ENCODE results near the gene NEU3.
A peak's percentile ranks its signal among the peaks of the same experiment; 100 is the strongest.
"Not testable (repeated sequence)": the region's sequence is repeated elsewhere in the genome, so short reads cannot be mapped to it uniquely, and the experiment has no call there.

NEU3 gene

DNA sequence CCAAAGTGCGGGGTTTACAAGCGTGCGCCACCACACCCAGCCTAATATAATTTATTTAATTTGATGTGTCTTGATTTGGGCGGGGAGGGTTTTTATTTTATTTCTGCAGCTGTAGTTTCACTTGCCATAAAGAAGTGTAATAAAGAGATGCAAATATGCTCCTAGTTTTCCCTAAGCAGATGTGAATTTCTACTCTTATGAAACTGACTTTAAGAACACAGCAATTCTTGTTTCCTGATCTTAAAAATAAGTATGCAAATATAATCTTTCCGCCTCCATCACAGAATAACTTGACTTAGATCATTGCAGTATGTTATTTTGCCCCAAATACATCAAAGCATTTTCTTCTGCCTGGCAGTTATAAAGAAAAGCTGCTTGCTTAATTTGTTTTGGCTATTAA lies 35.3 kb upstream of the NEU3 start:
- Histone ChIP-seq H3K4me1 (ENCODE audit: control insufficient read depth in 2 of 2, insufficient read depth in 2 of 2, low read length in 2 of 2) (peaks cover 10 to 23% of the 10 kb centered on the region in 2 donors), H3K9me3 (ENCODE audit: control insufficient read depth in 2 of 2, low read length in 2 of 2) (no peaks in the 10 kb centered on the region), H3K9ac (ENCODE audit: low read depth in 1 of 2, low read length in 2 of 2) (no peak overlapping the region), H3K4me3 (ENCODE audit: low read length in 2 of 2) (no peak overlapping the region), H3K27me3 (ENCODE audit: control insufficient read depth in 2 of 2, insufficient read depth in 2 of 2, low read length in 2 of 2) (no peaks in the 10 kb centered on the region), H3K36me3 (ENCODE audit: control insufficient read depth in 2 of 2, insufficient read depth in 2 of 2, low read length in 2 of 2) (peaks cover 6 to 10% of the 10 kb centered on the region in 2 donors), H3K27ac (ENCODE audit: low read depth in 2 of 2, low read length in 2 of 2) (peak overlapping the region; percentile 30 to 38)

DNA sequence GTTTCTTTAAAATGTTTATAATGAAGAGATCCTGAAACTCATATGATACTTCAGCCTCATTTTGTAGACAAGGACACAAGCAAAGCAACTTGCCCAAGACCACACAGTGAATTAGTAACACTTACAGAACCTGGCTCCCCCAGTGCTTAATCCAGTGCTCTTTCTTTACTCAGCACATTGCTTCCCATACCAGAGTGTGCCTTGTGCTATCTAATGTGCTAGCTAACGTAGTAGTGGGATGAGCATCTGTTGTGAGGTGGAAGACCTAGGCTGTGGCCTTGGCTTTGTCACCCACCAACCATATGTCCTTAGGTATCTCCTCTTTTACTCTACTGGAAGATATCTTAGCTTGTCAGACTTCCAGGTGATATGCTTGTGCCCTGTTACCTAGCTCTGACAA lies 34.5 kb upstream of the NEU3 start:
- peaks cover 6 to 10% of the 10 kb centered on the region in 2 donors for H3K36me3 ChIP-seq (ENCODE audit: control insufficient read depth in 2 of 2, insufficient read depth in 2 of 2, low read length in 2 of 2)
- H3K9ac ChIP-seq (ENCODE audit: low read depth in 1 of 2, low read length in 2 of 2), result no peak overlapping the region
- H3K4me1 ChIP-seq (ENCODE audit: control insufficient read depth in 2 of 2, insufficient read depth in 2 of 2, low read length in 2 of 2), result peaks cover 7 to 22% of the 10 kb centered on the region in 2 donors
- H3K27ac ChIP-seq (ENCODE audit: low read depth in 2 of 2, low read length in 2 of 2), result peak overlapping the region; percentile 14 to 38
- no peaks in the 10 kb centered on the region for H3K27me3 ChIP-seq (ENCODE audit: control insufficient read depth in 2 of 2, insufficient read depth in 2 of 2, low read length in 2 of 2)
- no peaks in the 10 kb centered on the region for H3K9me3 ChIP-seq (ENCODE audit: control insufficient read depth in 2 of 2, low read length in 2 of 2)
- no peak overlapping the region for H3K4me3 ChIP-seq (ENCODE audit: low read length in 2 of 2)

- H3K27me3 ChIP-seq (ENCODE audit: control insufficient read depth in 2 of 2, insufficient read depth in 2 of 2, low read length in 2 of 2), result no peaks in the 10 kb centered on the region
- peaks cover 0 to 5% of the 10 kb centered on the region in 2 donors for H3K4me1 ChIP-seq (ENCODE audit: control insufficient read depth in 2 of 2, insufficient read depth in 2 of 2, low read length in 2 of 2)
- H3K27ac ChIP-seq (ENCODE audit: low read depth in 2 of 2, low read length in 2 of 2), result no peak overlapping the region
- H3K36me3 ChIP-seq (ENCODE audit: control insufficient read depth in 2 of 2, insufficient read depth in 2 of 2, low read length in 2 of 2), result peaks cover 7 to 10% of the 10 kb centered on the region in 2 donors
- H3K9me3 ChIP-seq (ENCODE audit: control insufficient read depth in 2 of 2, low read length in 2 of 2), result no peaks in the 10 kb centered on the region
- H3K9ac ChIP-seq (ENCODE audit: low read depth in 1 of 2, low read length in 2 of 2), result no peak overlapping the region
- H3K4me3 ChIP-seq (ENCODE audit: low read length in 2 of 2), result no peak overlapping the region
Observed at GRCh38 chr11:74956397-74957015, 32.2 kb upstream of the NEU3 start.

DNA sequence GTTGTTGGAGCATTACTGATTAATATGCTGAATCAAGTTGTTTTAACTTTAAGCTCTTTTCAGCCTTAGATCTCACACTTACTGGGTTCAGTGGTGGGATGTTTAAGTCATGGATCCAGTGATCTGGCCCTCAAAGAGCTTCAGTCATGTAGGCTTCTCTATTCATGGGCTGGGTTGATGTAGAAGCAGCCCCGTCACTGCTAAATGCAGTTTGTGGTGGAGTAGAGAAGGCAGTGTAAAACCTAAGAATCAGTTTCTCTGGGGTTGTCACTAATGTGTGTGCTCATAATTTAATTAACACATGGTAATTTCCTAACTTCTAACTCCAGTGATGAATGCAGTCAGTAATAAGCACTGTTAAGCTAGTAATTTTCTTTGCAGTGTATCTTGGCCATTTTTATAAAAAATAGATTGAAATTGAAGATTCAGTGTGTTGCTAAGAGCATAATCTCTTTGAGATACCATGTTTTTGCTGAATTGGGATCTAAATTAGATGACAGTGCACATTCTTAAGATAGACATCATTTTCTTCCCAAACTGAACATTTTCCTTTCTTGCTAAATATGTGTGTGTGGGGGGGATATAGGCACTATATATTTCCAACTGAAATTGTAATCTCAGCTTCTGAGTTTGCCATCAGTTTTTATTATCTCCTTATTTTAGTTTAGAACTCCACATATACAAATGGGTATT lies 30.6 kb upstream of the NEU3 start:
- Histone ChIP-seq H3K9ac (ENCODE audit: low read depth in 1 of 2, low read length in 2 of 2) (no peak overlapping the region), H3K27ac (ENCODE audit: low read depth in 2 of 2, low read length in 2 of 2) (no peak overlapping the region), H3K4me1 (ENCODE audit: control insufficient read depth in 2 of 2, insufficient read depth in 2 of 2, low read length in 2 of 2) (peaks cover 0 to 5% of the 10 kb centered on the region in 2 donors), H3K9me3 (ENCODE audit: control insufficient read depth in 2 of 2, low read length in 2 of 2) (no peaks in the 10 kb centered on the region), H3K27me3 (ENCODE audit: control insufficient read depth in 2 of 2, insufficient read depth in 2 of 2, low read length in 2 of 2) (no peaks in the 10 kb centered on the region), H3K36me3 (ENCODE audit: control insufficient read depth in 2 of 2, insufficient read depth in 2 of 2, low read length in 2 of 2) (peaks cover 10 to 16% of the 10 kb centered on the region in 2 donors), H3K4me3 (ENCODE audit: low read length in 2 of 2) (no peak overlapping the region)

DNA sequence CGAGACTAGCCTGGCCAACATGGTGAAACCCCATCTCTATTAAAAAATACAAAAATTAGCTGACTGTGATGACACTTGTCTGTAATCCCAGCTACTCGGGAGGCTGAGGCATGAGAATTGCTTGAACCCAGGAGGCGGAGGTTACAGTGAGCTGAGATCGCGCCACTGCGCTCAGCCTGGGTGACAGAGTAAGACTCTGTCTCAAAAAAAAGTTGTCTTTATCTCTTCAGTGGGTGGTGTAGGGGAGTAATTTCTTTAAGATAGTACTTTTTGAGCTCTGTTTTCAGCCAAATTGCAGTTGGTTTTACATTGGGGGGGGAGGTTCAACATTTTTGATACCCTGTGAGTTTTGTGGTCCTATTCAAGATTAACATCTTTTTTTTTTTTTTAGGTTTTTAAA lies 28.6 kb upstream of the NEU3 start:
- H3K4me1 ChIP-seq (ENCODE audit: control insufficient read depth in 2 of 2, insufficient read depth in 2 of 2, low read length in 2 of 2); H3K9ac ChIP-seq (ENCODE audit: low read depth in 1 of 2, low read length in 2 of 2): not testable (repeated sequence)

GRCh38 chr11:74966651-74967050 lies 22.1 kb upstream of the NEU3 start:
- no peaks in the 10 kb centered on the region for H3K27me3 ChIP-seq (ENCODE audit: control insufficient read depth in 2 of 2, insufficient read depth in 2 of 2, low read length in 2 of 2)
- no peaks in the 10 kb centered on the region for H3K9me3 ChIP-seq (ENCODE audit: control insufficient read depth in 2 of 2, low read length in 2 of 2)
- no peak overlapping the region for H3K4me3 ChIP-seq (ENCODE audit: low read length in 2 of 2)
- no peak overlapping the region for H3K9ac ChIP-seq (ENCODE audit: low read depth in 1 of 2, low read length in 2 of 2)
- no peaks in the 10 kb centered on the region for H3K4me1 ChIP-seq (ENCODE audit: control insufficient read depth in 2 of 2, insufficient read depth in 2 of 2, low read length in 2 of 2)
- H3K36me3 ChIP-seq (ENCODE audit: control insufficient read depth in 2 of 2, insufficient read depth in 2 of 2, low read length in 2 of 2), result peaks cover 23 to 53% of the 10 kb centered on the region in 2 donors
- no peak overlapping the region for H3K27ac ChIP-seq (ENCODE audit: low read depth in 2 of 2, low read length in 2 of 2)

More for the DNA sequence above, 28.6 kb upstream of the NEU3 start:
- H3K27ac ChIP-seq (ENCODE audit: low read depth in 2 of 2, low read length in 2 of 2); H3K27me3 ChIP-seq (ENCODE audit: control insufficient read depth in 2 of 2, insufficient read depth in 2 of 2, low read length in 2 of 2); H3K4me3 ChIP-seq (ENCODE audit: low read length in 2 of 2); H3K9me3 ChIP-seq (ENCODE audit: control insufficient read depth in 2 of 2, low read length in 2 of 2): not testable (repeated sequence)
- peaks cover 10 to 14% of the 10 kb centered on the region in 2 donors for H3K36me3 ChIP-seq (ENCODE audit: control insufficient read depth in 2 of 2, insufficient read depth in 2 of 2, low read length in 2 of 2)

DNA sequence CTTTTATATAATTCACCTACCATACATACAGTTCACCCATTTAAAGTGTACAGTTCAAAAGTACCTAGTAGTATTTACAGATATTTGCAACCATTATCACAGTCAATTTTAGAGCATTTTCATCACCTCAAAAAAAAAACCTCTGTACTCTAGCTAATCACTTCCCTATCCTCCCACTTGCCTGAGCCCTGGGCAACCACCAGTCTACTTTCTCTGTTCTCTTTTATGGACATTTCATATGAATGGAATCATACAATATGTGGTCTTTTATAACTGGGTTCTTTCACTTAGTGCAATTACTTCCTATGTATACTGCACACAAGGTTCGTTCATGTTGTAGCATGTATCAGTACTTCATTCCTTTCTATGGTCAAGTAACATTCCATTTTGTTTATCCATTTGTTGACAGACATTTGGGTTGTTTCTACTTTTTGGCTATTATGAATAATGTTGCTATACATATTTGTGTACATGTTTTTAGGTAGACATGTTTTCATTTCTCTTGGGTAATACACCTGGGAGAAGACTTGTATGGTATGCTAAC lies 17.8 kb upstream of the NEU3 start:
- no peak overlapping the region for H3K27ac ChIP-seq (ENCODE audit: low read depth in 2 of 2, low read length in 2 of 2)
- H3K9me3 ChIP-seq (ENCODE audit: control insufficient read depth in 2 of 2, low read length in 2 of 2), result no peaks in the 10 kb centered on the region
- no peak overlapping the region for H3K4me3 ChIP-seq (ENCODE audit: low read length in 2 of 2)
- no peaks in the 10 kb centered on the region for H3K4me1 ChIP-seq (ENCODE audit: control insufficient read depth in 2 of 2, insufficient read depth in 2 of 2, low read length in 2 of 2)
- no peak overlapping the region for H3K9ac ChIP-seq (ENCODE audit: low read depth in 1 of 2, low read length in 2 of 2)
- H3K27me3 ChIP-seq (ENCODE audit: control insufficient read depth in 2 of 2, insufficient read depth in 2 of 2, low read length in 2 of 2), result no peaks in the 10 kb centered on the region
- H3K36me3 ChIP-seq (ENCODE audit: control insufficient read depth in 2 of 2, insufficient read depth in 2 of 2, low read length in 2 of 2), result peaks cover 44 to 79% of the 10 kb centered on the region in 2 donors

- no peaks in the 10 kb centered on the region for H3K9me3 ChIP-seq (ENCODE audit: control insufficient read depth in 2 of 2, low read length in 2 of 2)
- no peaks in the 10 kb centered on the region for H3K4me1 ChIP-seq (ENCODE audit: control insufficient read depth in 2 of 2, insufficient read depth in 2 of 2, low read length in 2 of 2)
- H3K4me3 ChIP-seq (ENCODE audit: low read length in 2 of 2), result no peak overlapping the region
- H3K36me3 ChIP-seq (ENCODE audit: control insufficient read depth in 2 of 2, insufficient read depth in 2 of 2, low read length in 2 of 2), result peaks cover 44 to 79% of the 10 kb centered on the region in 2 donors
- H3K27ac ChIP-seq (ENCODE audit: low read depth in 2 of 2, low read length in 2 of 2), result no peak overlapping the region
- no peak overlapping the region for H3K9ac ChIP-seq (ENCODE audit: low read depth in 1 of 2, low read length in 2 of 2)
- no peaks in the 10 kb centered on the region for H3K27me3 ChIP-seq (ENCODE audit: control insufficient read depth in 2 of 2, insufficient read depth in 2 of 2, low read length in 2 of 2)
Observed at GRCh38 chr11:74971424-74971823, 17.3 kb upstream of the NEU3 start.

GRCh38 chr11:74978041-74978440 lies 10.7 kb upstream of the NEU3 start:
- Histone ChIP-seq H3K36me3 (ENCODE audit: control insufficient read depth in 2 of 2, insufficient read depth in 2 of 2, low read length in 2 of 2) (peaks cover 30 to 45% of the 10 kb centered on the region in 2 donors), H3K9ac (ENCODE audit: low read depth in 1 of 2, low read length in 2 of 2) (no peak overlapping the region), H3K9me3 (ENCODE audit: control insufficient read depth in 2 of 2, low read length in 2 of 2) (no peaks in the 10 kb centered on the region), H3K27ac (ENCODE audit: low read depth in 2 of 2, low read length in 2 of 2) (no peak overlapping the region), H3K4me3 (ENCODE audit: low read length in 2 of 2) (no peak overlapping the region), H3K27me3 (ENCODE audit: control insufficient read depth in 2 of 2, insufficient read depth in 2 of 2, low read length in 2 of 2) (no peaks in the 10 kb centered on the region), H3K4me1 (ENCODE audit: control insufficient read depth in 2 of 2, insufficient read depth in 2 of 2, low read length in 2 of 2) (no peaks in the 10 kb centered on the region)

DNA sequence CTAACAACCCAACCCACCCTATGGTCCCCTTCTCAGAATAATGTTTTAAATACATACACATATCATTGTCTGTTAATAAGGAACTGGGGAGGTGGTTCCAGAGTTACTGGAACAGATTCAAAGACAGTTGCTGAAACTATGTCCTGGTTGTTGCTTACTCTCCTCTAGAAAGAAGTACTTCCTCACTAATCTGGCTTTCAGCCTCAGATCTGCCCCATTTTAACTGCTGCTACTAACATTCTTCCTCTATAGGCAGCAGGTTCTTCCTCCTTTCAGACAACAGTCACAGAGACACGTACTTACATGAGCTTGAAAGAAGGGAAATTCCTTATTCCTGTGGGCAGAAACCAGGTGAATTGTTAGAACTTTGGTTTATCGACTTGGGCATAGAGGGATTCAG lies 8.1 kb upstream of the NEU3 start:
- Histone ChIP-seq H3K27me3 (ENCODE audit: control insufficient read depth in 2 of 2, insufficient read depth in 2 of 2, low read length in 2 of 2) (no peaks in the 10 kb centered on the region), H3K4me1 (ENCODE audit: control insufficient read depth in 2 of 2, insufficient read depth in 2 of 2, low read length in 2 of 2) (no peaks in the 10 kb centered on the region), H3K36me3 (ENCODE audit: control insufficient read depth in 2 of 2, insufficient read depth in 2 of 2, low read length in 2 of 2) (peaks cover 18 to 24% of the 10 kb centered on the region in 2 donors), H3K9ac (ENCODE audit: low read depth in 1 of 2, low read length in 2 of 2) (no peak overlapping the region), H3K4me3 (ENCODE audit: low read length in 2 of 2) (no peak overlapping the region), H3K27ac (ENCODE audit: low read depth in 2 of 2, low read length in 2 of 2) (no peak overlapping the region), H3K9me3 (ENCODE audit: control insufficient read depth in 2 of 2, low read length in 2 of 2) (no peaks in the 10 kb centered on the region)
